DOHH2 (cell line): ENCODE results near the gene TNNT2.

Experiments used
- CTCF ChIP-seq: fragments of 200-600 bp; sonication (generic); IDR thresholded peaks from one replicate; pipeline ENCODE4 v1.5.1; 2014; ENCODE audit warnings: antibody characterized with exemption, mild to moderate bottlenecking, low read depth, low read length; ENCODE audit not compliant: poor library complexity, severe bottlenecking
- EZH2phosphoT487 ChIP-seq: fragments of 200-600 bp; sonication (generic); IDR thresholded peaks from 2 replicates; pipeline ENCODE4 v1.6.1; 2017; ENCODE audit warnings: borderline replicate concordance, mild to moderate bottlenecking, antibody characterized with exemption, low read length, moderate library complexity, mixed read lengths

- no peak for TF ChIP-seq CTCF
- TF ChIP-seq EZH2phosphoT487: no peak
Measured at GRCh38 chr1:201378804-201379203, 1.3 kb upstream of the TNNT2 start.
